Small intestine (tissue), 7 donors: ENCODE data around the gene FBN2. TPM values are rescaled to one million over a fixed set of nuclear protein-coding genes. Genes with fewer than 3 reads are reported as not detected.

Experiments
- DNase-seq, 2 donors: peaks; one replicate each; pipeline versions ENCODE4 v3.0.0 to v3.0.0-alpha.2; 2013
- FAIRE-seq: peaks from 2 replicates; lab custom pipeline; 2012; peaks lifted over from hg19 to GRCh38; lab: Jason Lieb, UNC
- H3K27ac ChIP-seq, 3 donors: one replicate each; pipeline ENCODE4 v1.5.1; 2013; ENCODE audit warnings: low read length in 2 of 3, mild to moderate bottlenecking in 2 of 3, control low read depth in 1 of 3, inconsistent platforms in 1 of 3, low read depth in 1 of 3, moderate library complexity in 1 of 3
- H3K27me3 ChIP-seq, 3 donors: one replicate each; pipeline ENCODE4 v1.6.1; 2013; ENCODE audit warnings: low read length in 3 of 3, inconsistent platforms in 1 of 3; ENCODE audit not compliant: control insufficient read depth in 3 of 3, insufficient read depth in 3 of 3
- H3K36me3 ChIP-seq, 3 donors: one replicate each; pipeline ENCODE4 v1.6.1; 2013; ENCODE audit warnings: low read length in 3 of 3, inconsistent platforms in 1 of 3, low read depth in 1 of 3, mild to moderate bottlenecking in 1 of 3, moderate library complexity in 1 of 3; ENCODE audit not compliant: control insufficient read depth in 3 of 3, insufficient read depth in 2 of 3
- H3K4me1 ChIP-seq, 3 donors: one replicate each; pipeline ENCODE4 v1.6.1; 2013; ENCODE audit warnings: low read length in 2 of 3, inconsistent platforms in 1 of 3, low read depth in 1 of 3, mild to moderate bottlenecking in 1 of 3, moderate library complexity in 1 of 3; ENCODE audit not compliant: control insufficient read depth in 3 of 3, insufficient read depth in 2 of 3
- H3K4me3 ChIP-seq, 3 donors: one replicate each; pipeline ENCODE4 v1.5.1; 2013; ENCODE audit warnings: low read length in 3 of 3, control low read depth in 1 of 3, inconsistent platforms in 1 of 3, low read depth in 1 of 3, mild to moderate bottlenecking in 1 of 3, moderate library complexity in 1 of 3
- H3K9me3 ChIP-seq, 2 donors: one replicate each; pipeline ENCODE4 v1.6.1; 2013; ENCODE audit warnings: low read depth in 1 of 2, low read length in 1 of 2; ENCODE audit not compliant: control insufficient read depth in 2 of 2, insufficient read depth in 1 of 2
- WGBS, 3 donors: extraction: QIAGEN DNeasy Blood & Tissue Kit; methylation state at CpG; one replicate each; pipeline ENCODE4 v1.1.7; 2013; 5-methylcytosine and 5-hydroxymethylcytosine counted together
- polyA plus RNA-seq, 4 donors: library from polyadenylated mRNA; stranded (reverse) in 3 of 4; unstranded in 1 of 4; fragments of 200-250 nt in 3 of 4; fragments of 120-200 nt in 1 of 4; gene quantifications; one replicate each; pipeline versions ENCODE4 v1.2.1 to v1.2.3, GENCODE V29; 2013
- donor health status: healthy with polysubstance abuse.
- donor health status: control.
- donor health status: control.
- donor health status: Bipolar disorder and iron deficiency.
- donor health status: healthy.

Gene FBN2
- polyA plus RNA-seq, 4 donors: under 0.01 to 16.9 (median 0.21) TPM; not detected in 1

DNA sequence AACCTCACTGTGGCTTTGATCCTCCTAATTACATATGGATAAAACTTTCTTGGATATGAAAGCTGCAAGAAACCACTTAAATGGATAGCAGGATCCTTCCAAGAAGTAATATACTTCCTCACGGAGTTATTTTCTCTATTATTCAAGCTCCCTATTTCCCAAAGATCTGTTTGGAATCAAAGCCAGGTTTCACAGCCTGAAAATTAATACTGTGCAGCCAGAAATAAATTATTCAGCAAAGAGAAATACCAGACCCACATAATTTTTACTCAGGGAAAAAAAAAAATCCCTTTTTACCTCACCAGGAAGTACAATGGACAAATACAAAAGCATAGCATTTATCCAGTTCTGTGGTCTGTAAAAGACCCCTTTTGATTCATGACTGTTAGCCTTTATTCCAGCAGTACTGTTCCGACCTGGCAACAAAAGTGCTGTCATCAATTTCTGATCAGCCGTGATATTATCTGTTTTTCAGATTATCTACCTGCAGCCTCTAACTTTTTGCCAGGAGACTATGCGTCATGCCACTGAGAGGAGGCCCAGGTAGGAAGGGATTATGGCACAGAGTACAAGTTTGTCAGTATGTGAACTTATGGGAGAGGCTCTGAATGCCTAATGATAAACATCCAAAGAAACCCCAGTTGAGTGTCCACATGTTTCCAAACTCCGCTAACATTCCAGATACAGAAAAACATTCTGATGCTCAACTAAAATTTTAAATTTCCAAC, 57.0 kb downstream of the FBN2 start:
- no peak overlapping the region for H3K4me3 ChIP-seq
- no peak overlapping the region for H3K27ac ChIP-seq
- H3K27me3 ChIP-seq: no peaks in the 10 kb centered on the region
- no peaks in the 10 kb centered on the region for H3K9me3 ChIP-seq
- no peaks in the 10 kb centered on the region for H3K36me3 ChIP-seq
- 75 to 83% (median 79%) methylated on average over 5 of the region's 5 CpGs for WGBS, 3 donors
- no peaks in the 10 kb centered on the region for H3K4me1 ChIP-seq
- DNase-seq (no peak), FAIRE-seq (no peak)

DNA sequence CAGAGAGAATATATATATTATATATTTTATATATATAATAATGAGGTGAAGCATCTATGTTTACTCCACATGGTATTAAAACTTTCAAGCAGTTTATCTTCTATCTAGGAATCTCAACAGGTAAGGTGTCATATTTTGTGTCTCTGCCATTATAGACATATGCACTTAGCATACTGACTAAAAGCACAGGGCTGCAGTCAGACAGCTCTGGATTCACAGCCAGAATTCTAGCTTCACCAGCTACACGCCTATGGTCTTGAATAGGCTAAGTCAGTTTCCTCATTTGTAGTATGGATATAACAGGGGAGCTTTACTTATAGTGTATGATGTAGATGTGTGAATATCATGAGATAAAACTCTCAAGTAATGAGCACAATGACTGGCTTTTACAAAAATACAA, 57.9 kb downstream of the FBN2 start:
- Histone ChIP-seq H3K4me1 (no peaks in the 10 kb centered on the region), H3K27me3 (no peaks in the 10 kb centered on the region), H3K9me3 (no peaks in the 10 kb centered on the region), H3K4me3 (no peak overlapping the region), H3K36me3 (no peaks in the 10 kb centered on the region), H3K27ac (no peak overlapping the region)
- DNase-seq: no peak
- no peak for FAIRE-seq
- 68 to 87% (median 86%) methylated on average over 1 of the region's 1 CpG for WGBS, 3 donors

DNA sequence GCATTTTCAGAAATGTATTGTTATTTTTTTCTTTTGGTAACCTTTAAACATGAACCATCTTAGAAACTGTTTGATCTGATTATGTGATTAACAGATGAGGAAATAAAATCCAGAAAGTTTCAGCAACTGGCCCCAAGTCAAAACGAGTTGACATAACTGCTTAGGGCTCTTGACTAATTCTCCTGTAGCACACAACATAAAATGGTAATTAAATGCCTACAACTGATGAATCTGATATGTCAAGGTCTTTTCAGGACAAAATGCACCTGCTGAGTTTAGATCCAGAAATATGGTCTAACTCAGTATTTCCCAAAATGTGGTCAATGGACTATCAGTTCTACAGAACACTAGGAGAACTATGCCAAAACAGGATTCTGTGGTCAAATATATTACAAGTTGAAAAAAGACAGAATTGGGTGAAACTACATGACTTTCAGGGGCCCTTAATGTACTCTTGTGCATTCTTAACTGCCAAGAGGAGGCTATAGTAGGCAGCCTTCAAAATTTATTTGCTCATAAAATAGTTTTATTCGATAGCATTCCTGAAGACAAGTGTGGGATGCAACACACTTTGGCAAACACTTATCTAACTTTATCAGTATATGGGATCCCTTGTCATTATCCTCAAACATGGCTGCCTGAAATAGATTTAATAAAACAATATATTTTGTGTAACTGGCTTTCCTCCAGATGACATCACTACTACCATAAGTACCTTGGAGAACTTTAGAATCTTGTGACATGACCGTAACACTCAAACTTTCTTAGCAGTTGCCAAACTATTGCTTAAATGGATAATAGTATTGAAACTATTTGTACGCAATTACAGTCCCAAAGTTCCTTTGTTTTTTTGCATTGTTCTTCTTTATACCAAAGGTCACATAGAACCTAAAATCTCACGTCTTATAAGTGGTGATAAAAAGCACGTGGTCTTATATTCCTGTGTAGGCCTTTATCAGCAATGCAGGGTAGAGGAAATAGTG, 59.4 kb downstream of the FBN2 start:
- Histone ChIP-seq H3K27me3 (no peaks in the 10 kb centered on the region), H3K27ac (no peak overlapping the region), H3K4me3 (no peak overlapping the region), H3K4me1 (no peaks in the 10 kb centered on the region), H3K36me3 (no peaks in the 10 kb centered on the region), H3K9me3 (no peaks in the 10 kb centered on the region)
- DNase-seq: no peak
- no peak for FAIRE-seq
- WGBS, 3 donors: 64 to 79% (median 65%) methylated on average over 6 of the region's 6 CpGs

DNA sequence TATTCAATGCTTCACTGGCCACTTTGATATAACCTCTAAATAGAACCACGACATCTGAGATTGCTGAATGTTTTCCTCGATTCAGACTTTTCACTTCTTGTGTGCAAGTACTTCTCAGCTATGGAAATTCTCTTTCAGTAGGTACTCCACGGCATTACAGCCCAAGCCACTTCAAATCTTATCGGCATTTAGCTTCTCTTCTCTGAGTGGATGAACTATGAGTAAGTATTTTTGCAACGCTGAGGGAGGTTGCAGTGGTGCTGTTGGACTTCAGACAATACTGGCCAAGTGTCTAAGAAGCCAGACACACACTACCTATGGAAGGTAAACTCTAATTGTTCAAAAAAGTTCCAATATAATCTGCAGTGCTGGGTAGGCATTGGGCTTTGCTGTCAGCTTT, 60.1 kb downstream of the FBN2 start:
- Histone ChIP-seq H3K9me3 (no peaks in the 10 kb centered on the region), H3K36me3 (no peaks in the 10 kb centered on the region), H3K4me3 (no peak overlapping the region), H3K4me1 (no peaks in the 10 kb centered on the region), H3K27me3 (no peaks in the 10 kb centered on the region), H3K27ac (no peak overlapping the region)
- WGBS, 3 donors: 73 to 87% (median 80%) methylated on average over 5 of the region's 5 CpGs
- FAIRE-seq (no peak), DNase-seq (no peak)

DNA sequence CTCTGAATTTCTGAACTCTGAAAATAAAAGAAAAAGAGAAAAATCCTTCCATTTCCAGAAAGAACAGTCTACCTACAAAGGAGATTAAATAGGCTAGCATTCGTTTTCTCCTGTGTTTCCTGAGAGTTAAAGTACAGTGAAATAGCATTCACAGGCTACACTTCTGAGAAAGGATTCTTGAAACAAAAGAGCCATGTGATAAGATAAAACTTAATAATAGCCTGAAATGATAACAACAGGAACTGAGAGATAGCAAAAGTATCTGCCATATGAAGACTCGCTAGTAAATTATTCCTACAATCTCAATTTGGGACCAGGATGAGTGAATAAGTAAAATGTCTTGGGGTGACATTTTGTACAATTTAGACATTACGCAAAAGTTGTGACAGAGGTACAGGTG, 62.4 kb downstream of the FBN2 start:
- FAIRE-seq: no peak
- Histone ChIP-seq H3K9me3 (no peaks in the 10 kb centered on the region), H3K36me3 (no peaks in the 10 kb centered on the region), H3K4me1 (no peaks in the 10 kb centered on the region), H3K27ac (no peak overlapping the region), H3K4me3 (no peak overlapping the region), H3K27me3 (no peaks in the 10 kb centered on the region)
- DNase-seq: no peak
- WGBS, 3 donors: 40 to 69% (median 52%) methylated on average over 3 of the region's 3 CpGs

DNA sequence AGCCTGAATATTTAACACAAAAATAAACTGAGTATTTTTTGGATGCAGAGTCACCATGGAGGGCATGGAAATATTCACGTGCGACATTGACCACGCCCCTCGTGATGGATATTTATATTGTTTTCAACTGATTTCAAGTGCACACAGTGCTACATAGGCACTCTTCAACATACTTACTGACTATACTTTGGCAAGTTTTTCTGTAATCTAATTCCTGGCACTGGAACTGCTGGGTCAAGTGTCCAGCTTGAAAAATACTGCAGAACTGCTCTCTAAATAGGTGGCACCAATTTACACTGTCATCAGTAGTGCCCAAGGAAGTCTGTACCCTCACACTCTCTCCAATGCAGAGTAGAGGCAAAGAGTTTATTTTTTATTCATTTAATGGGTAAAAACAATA, 65.1 kb downstream of the FBN2 start:
- Histone ChIP-seq H3K27me3 (no peaks in the 10 kb centered on the region), H3K36me3 (no peaks in the 10 kb centered on the region), H3K27ac (no peak overlapping the region), H3K4me1 (no peaks in the 10 kb centered on the region), H3K9me3 (no peaks in the 10 kb centered on the region), H3K4me3 (no peak overlapping the region)
- FAIRE-seq (no peak), DNase-seq (no peak)
- 88 to 92% (median 90%) methylated on average over 4 of the region's 4 CpGs for WGBS, 3 donors

DNA sequence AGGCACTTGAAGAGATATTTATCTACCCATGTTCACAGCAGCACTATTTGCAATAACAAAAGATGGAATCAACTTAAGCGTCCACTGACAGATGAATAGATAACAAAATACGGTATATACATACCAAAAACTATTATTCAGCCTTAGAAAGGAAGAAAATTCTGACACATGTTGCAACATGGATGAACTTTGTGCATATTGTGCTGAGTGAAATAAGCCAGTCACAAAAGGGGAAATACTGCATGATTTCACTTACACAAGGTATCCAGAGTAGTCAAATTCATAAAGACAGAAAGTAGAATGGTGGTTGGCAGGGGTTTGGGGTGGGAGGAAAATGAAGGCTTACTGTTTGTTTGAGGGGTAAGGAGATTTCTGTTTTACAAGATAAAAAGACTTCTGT, 66.0 kb downstream of the FBN2 start:
- no peak overlapping the region for H3K27ac ChIP-seq
- no peak for DNase-seq
- FAIRE-seq: no peak
- H3K4me3 ChIP-seq: no peak overlapping the region
- no peaks in the 10 kb centered on the region for H3K4me1 ChIP-seq
- H3K36me3 ChIP-seq: no peaks in the 10 kb centered on the region
- H3K9me3 ChIP-seq: no peaks in the 10 kb centered on the region
- WGBS, 3 donors: 73 to 82% (median 81%) methylated on average over 2 of the region's 2 CpGs
- no peaks in the 10 kb centered on the region for H3K27me3 ChIP-seq

DNA sequence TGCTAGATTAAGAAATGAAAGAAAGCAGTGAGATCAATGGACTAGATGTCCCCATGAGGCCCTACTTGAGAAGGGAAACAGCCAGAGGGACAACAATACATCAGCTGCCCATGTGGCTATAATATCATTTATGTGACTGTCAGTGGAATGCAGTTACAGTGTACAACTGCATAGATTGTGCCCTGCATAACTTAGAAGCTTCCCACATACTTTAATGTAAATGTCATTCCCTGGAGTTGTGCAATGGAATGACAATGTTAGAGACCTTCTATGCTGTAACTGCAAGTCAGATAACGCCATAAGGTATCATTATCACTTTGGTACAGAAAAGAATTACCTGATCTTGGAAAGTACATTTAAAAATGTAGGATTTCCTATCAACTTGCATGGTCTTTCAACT, 67.4 kb downstream of the FBN2 start:
- H3K4me1 ChIP-seq: no peaks in the 10 kb centered on the region
- DNase-seq: no peak
- no peaks in the 10 kb centered on the region for H3K27me3 ChIP-seq
- H3K27ac ChIP-seq: no peak overlapping the region
- no peak overlapping the region for H3K4me3 ChIP-seq
- no peak for FAIRE-seq
- H3K36me3 ChIP-seq: no peaks in the 10 kb centered on the region
- 53 to 70% (median 65%) methylated on average over 1 of the region's 1 CpG for WGBS, 3 donors
- no peaks in the 10 kb centered on the region for H3K9me3 ChIP-seq
